ENCODE results near the gene POU5F1. TPM values are rescaled to one million over a fixed set of nuclear protein-coding genes. Genes with fewer than 3 reads are reported as not detected.

Gene POU5F1
- total RNA-seq, 1 experiment from 2014 or later = not detected

DNA sequence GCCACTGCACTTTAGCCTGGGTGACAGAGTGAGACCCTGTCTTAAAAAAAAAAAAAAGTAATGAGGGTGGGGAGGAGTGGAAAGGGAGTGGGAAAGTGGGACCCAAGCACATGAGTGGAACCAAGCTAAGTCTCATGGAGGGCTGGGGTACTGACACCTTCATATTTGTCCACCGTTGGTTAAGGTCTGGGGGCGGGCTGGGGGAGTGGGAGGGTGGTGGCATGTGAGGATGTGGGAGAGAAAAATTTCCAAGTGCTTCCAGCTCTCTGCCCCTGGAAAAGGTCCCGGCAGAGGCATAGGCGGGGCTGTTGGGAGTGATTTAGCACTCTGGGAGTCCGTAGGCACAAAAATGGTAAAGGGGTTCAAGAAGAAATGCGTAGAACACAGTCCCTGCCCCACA is 37.7 kb downstream of the POU5F1 start:
- H3K9me3 ChIP-seq = no peaks in the 10 kb centered on the region
- TF ChIP-seq, protein P1, sequence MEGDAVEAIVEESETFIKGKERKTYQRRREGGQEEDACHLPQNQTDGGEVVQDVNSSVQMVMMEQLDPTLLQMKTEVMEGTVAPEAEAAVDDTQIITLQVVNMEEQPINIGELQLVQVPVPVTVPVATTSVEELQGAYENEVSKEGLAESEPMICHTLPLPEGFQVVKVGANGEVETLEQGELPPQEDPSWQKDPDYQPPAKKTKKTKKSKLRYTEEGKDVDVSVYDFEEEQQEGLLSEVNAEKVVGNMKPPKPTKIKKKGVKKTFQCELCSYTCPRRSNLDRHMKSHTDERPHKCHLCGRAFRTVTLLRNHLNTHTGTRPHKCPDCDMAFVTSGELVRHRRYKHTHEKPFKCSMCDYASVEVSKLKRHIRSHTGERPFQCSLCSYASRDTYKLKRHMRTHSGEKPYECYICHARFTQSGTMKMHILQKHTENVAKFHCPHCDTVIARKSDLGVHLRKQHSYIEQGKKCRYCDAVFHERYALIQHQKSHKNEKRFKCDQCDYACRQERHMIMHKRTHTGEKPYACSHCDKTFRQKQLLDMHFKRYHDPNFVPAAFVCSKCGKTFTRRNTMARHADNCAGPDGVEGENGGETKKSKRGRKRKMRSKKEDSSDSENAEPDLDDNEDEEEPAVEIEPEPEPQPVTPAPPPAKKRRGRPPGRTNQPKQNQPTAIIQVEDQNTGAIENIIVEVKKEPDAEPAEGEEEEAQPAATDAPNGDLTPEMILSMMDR (IDR thresholded peaks at IDR 0.05; ENCODE audit: insufficient read depth in 1 of 2, low read depth in 1 of 2, low read length in 1 of 2, severe bottlenecking in 1 of 2, unreplicated experiment in 1 of 2) = no peak
- no peak overlapping the region for H3K4me3 Mint-ChIP-seq (ENCODE audit: unreplicated experiment)
- H3K36me3 ChIP-seq (ENCODE audit: control insufficient read depth, insufficient read depth, low read length) = no peaks in the 10 kb centered on the region
- intact Hi-C loops (cut with micrococcal nuclease; ENCODE audit: unreplicated experiment) = no loop called here
- H3K4me1 ChIP-seq = 0 out of 2 replicates have a peak, but pooled peaks cover 2% of the 10 kb centered on the region
- BruUV-seq (replicated peaks) = no TSS peak
- H3K27me3 ChIP-seq (replicated peaks; ENCODE audit: control insufficient read depth, insufficient read depth, low read length) = no peaks in the 10 kb centered on the region
- POLR2A ChIA-PET = no interaction called here
- H3K4me3 ChIP-seq (ENCODE audit: low read depth, low read length) = no peak overlapping the region
- DNase-seq = no peak
- no peaks in the 10 kb centered on the region for H3K9me3 Mint-ChIP-seq (ENCODE audit: unreplicated experiment)
- CTCF ChIA-PET = no interaction called here
- no peak overlapping the region for H3K27ac Mint-ChIP-seq (ENCODE audit: unreplicated experiment)
- peaks cover 6% of the 10 kb centered on the region for H3K4me1 Mint-ChIP-seq (ENCODE audit: low read depth, unreplicated experiment)
- peaks cover 4% of the 10 kb centered on the region for H3K36me3 Mint-ChIP-seq (ENCODE audit: insufficient read depth, unreplicated experiment)
- peaks cover 6% of the 10 kb centered on the region for H3K27me3 Mint-ChIP-seq (ENCODE audit: insufficient read depth, unreplicated experiment)

DNA sequence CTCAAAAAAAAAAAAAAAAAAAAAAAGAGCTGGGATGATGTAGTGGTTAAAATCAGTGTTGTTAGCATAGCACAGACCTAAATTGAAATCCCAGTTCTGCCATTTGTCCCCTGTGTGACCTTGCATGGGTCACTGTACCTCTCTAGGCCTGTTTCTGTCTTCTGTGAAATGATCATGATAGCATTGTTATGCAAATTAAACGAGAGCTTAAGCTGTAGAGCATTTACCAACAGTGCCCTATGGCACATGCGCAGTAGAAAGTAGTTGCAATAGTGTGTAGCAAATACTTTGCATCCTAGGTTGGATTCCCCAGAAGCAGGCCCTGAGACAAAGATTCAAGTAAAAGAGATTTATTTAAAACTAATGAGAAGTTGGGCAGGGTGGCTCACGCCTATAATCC is 38.9 kb downstream of the POU5F1 start:
- ChIA-PET CTCF (interaction anchor here (0.6 to 1.1 kb wide), 2 partner anchors 216 to 487 kb away, joined by 4 to 7 read pairs; no protein-coding TSS in a partner anchor), POLR2A (no interaction called here)
- H3K27me3 ChIP-seq (replicated peaks; ENCODE audit: control insufficient read depth, insufficient read depth, low read length) = no peaks in the 10 kb centered on the region
- H3K36me3 ChIP-seq (ENCODE audit: control insufficient read depth, insufficient read depth, low read length) = no peaks in the 10 kb centered on the region
- Mint-ChIP-seq H3K4me1 (ENCODE audit: low read depth, unreplicated experiment) (peaks cover 4% of the 10 kb centered on the region), H3K4me3 (ENCODE audit: unreplicated experiment) (no peak overlapping the region), H3K36me3 (ENCODE audit: insufficient read depth, unreplicated experiment) (peaks cover 5% of the 10 kb centered on the region), H3K27ac (ENCODE audit: unreplicated experiment) (no peak overlapping the region), H3K9me3 (ENCODE audit: unreplicated experiment) (no peaks in the 10 kb centered on the region), H3K27me3 (ENCODE audit: insufficient read depth, unreplicated experiment) (peaks cover 6% of the 10 kb centered on the region)
- TF ChIP-seq, protein P1 (IDR thresholded peaks at IDR 0.05; ENCODE audit: insufficient read depth in 1 of 2, low read depth in 1 of 2, low read length in 1 of 2, severe bottlenecking in 1 of 2, unreplicated experiment in 1 of 2) = no peak
- H3K9me3 ChIP-seq = no peaks in the 10 kb centered on the region
- BruUV-seq (replicated peaks) = no TSS peak
- H3K4me1 ChIP-seq = no peaks in the 10 kb centered on the region
- no peak for DNase-seq
- intact Hi-C loops (cut with micrococcal nuclease; ENCODE audit: unreplicated experiment) = no loop called here
- H3K4me3 ChIP-seq (ENCODE audit: low read depth, low read length) = no peak overlapping the region

DNA sequence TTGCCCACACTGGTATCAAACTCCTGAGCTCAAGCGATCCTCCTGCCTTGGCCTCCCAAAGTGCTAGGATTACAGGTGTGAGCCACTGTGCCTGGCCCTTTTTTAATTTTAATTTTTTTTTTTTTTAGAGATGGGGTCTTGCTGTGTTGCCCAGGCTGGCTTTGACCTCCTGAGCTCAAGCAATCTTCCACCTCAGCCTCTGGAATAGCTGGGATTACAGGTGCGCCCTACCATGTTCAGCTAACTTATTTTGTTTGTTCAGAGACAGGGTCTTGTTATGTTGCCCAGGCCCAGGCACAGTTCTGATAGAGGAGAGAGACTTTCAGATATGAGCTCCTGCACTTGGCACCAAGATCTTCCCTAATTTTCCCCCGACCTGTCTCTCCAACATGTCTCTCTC is 39.7 kb downstream of the POU5F1 start:
- no TSS peak for BruUV-seq (replicated peaks)
- Mint-ChIP-seq H3K4me3 (ENCODE audit: unreplicated experiment) (no peak overlapping the region), H3K27me3 (ENCODE audit: insufficient read depth, unreplicated experiment) (peaks cover 6% of the 10 kb centered on the region), H3K9me3 (ENCODE audit: unreplicated experiment) (no peaks in the 10 kb centered on the region), H3K27ac (ENCODE audit: unreplicated experiment) (no peak overlapping the region), H3K36me3 (ENCODE audit: insufficient read depth, unreplicated experiment) (peaks cover 5% of the 10 kb centered on the region), H3K4me1 (ENCODE audit: low read depth, unreplicated experiment) (peaks cover 11% of the 10 kb centered on the region)
- intact Hi-C loops (cut with micrococcal nuclease; ENCODE audit: unreplicated experiment) = no loop called here
- H3K9me3 ChIP-seq = no peaks in the 10 kb centered on the region
- CTCF ChIA-PET = interaction anchor here (0.7 to 1.1 kb wide), 2 partner anchors 215 to 733 kb away, joined by 3 to 4 read pairs; no protein-coding TSS in a partner anchor
- POLR2A ChIA-PET = no interaction called here
- H3K36me3 ChIP-seq (ENCODE audit: control insufficient read depth, insufficient read depth, low read length) = no peaks in the 10 kb centered on the region
- TF ChIP-seq, protein P1 (IDR thresholded peaks at IDR 0.05; ENCODE audit: insufficient read depth in 1 of 2, low read depth in 1 of 2, low read length in 1 of 2, severe bottlenecking in 1 of 2, unreplicated experiment in 1 of 2) = no peak
- no peak overlapping the region for H3K4me3 ChIP-seq (ENCODE audit: low read depth, low read length)
- DNase-seq = no peak
- no peaks in the 10 kb centered on the region for H3K4me1 ChIP-seq
- H3K27me3 ChIP-seq (replicated peaks; ENCODE audit: control insufficient read depth, insufficient read depth, low read length) = no peaks in the 10 kb centered on the region

All from Caco-2 (cell line).